ENCODE measurements around the gene OR2T10. TPM values are rescaled to one million over a fixed set of nuclear protein-coding genes. Genes with fewer than 3 reads are reported as not detected.
"Not testable (repeated sequence)": the region's sequence is repeated elsewhere in the genome, so short reads cannot be mapped to it uniquely, and the experiment has no call there.

The OR2T10 gene
- total RNA-seq, 2 donors from 2014 or later, result not detected

DNA sequence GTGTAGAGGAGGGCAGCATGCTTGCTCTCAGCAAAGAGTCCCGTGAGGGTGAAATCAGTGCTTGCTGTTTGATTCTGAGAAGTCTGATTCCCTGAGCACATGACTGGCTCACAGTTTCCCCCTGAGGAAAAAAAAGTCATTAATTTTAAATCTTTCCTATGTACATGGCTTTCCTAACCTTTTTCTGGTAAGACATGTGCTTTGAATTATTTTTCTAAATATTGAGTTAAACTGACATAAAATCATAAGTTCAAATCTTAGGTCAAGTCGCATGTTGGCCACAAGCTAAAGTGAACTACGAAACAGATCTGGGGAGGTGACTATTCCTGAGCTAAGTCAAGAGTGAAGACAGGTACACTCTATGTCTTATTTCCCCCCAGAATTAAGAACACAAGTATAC lies 22.8 kb downstream of the OR2T10 start, which contains the start of gene OR2T34:
Gene OR2T34, minus strand, starts transcription at position 101 of the 400 bp plus-strand sequence. Its CDS starts 0 bp downstream, at position 101.
- not testable (repeated sequence) for H3K27me3 Mint-ChIP-seq; DNase-seq (ENCODE audit: low spot score); H3K36me3 Mint-ChIP-seq; H3K27ac Mint-ChIP-seq; H3K9me3 Mint-ChIP-seq; ATAC-seq; H3K4me3 Mint-ChIP-seq; H3K4me1 Mint-ChIP-seq (ENCODE audit: low read depth in 2 of 2)

DNA sequence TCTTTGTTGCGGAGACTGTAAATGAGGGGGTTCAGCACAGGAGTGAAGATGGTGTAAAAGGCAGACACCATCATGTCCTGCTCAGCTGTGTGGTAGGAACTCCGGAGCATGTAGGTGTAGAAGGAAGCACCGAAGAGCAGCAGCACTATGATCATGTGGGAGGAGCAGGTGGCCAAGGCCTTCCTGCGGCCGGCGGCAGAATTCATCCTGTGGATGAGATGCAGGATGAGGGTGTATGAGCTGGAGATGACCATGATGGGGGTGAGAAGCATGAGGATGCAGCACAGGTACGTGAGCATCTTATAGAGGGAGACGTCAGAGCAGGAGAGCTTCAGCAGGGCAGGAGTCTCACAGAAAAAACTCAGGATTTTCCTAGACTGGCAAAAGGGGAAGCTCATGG lies 23.6 kb downstream of the OR2T10 start:
- not testable (repeated sequence) for DNase-seq (ENCODE audit: low spot score); H3K4me3 Mint-ChIP-seq; H3K36me3 Mint-ChIP-seq; H3K27me3 Mint-ChIP-seq; H3K27ac Mint-ChIP-seq; H3K9me3 Mint-ChIP-seq; ATAC-seq; H3K4me1 Mint-ChIP-seq (ENCODE audit: low read depth in 2 of 2)

DNA sequence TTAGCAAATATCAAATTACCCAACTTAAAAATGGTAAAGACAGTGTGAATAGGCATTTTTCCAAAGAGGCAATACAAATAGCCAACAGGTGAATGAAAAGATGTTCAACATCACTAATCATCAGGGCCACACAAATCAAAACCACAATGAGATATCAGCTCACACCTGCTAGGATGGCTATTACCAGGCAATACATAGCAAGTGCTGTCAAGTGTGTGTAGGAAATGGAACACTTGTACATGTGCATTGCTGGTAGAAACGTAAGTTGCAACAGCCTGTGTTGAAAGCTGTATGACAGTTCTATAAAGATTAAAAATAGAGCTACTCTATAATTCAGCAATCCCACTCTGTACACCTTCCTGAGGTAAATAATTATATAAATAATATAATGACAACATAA lies 25.5 kb downstream of the OR2T10 start:
- not testable (repeated sequence) for DNase-seq (ENCODE audit: low spot score); H3K27ac Mint-ChIP-seq; H3K4me1 Mint-ChIP-seq (ENCODE audit: low read depth in 2 of 2); H3K9me3 Mint-ChIP-seq; H3K4me3 Mint-ChIP-seq; ATAC-seq; H3K27me3 Mint-ChIP-seq; H3K36me3 Mint-ChIP-seq

DNA sequence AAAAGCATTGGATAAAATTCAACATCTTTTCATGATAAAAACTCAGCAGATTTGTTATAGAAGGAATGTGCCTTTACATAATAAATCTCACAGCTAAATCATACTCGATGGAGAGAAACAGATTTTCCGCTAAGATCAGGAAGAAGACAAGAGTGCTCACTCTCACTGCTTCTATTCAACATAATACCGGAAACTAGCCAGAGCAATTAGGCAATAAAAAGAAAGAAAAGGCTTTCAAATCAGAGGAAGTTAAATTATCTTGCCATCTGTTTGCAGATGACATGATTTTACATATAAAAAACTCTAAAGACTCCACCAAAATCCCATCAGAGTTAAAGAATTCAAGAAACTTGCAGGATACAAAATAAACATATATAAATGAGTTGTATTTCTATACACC lies 26.7 kb downstream of the OR2T10 start:
- DNase-seq (ENCODE audit: low spot score); H3K4me1 Mint-ChIP-seq (ENCODE audit: low read depth in 2 of 2); H3K27me3 Mint-ChIP-seq; H3K4me3 Mint-ChIP-seq; H3K9me3 Mint-ChIP-seq; H3K36me3 Mint-ChIP-seq; H3K27ac Mint-ChIP-seq; ATAC-seq: not testable (repeated sequence)

DNA sequence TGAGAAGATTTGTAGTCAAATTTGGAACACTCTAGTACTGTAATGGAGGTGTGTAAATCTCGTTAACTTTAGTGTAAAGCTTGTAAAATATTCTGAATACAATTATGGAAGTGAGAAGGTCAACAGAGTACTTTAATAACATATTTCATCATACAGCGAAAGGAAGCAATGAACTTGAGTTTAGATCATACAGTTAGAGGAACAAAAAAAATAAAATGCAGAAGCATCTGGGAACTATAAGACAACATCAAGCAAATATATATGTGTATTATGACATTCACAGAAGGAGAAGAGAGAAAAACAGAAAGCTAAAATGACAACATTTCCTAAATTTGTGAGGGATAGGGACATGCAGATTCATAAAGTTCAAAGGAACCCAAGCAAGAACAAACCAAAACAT lies 28.5 kb downstream of the OR2T10 start:
- H3K36me3 Mint-ChIP-seq; H3K9me3 Mint-ChIP-seq; DNase-seq (ENCODE audit: low spot score); H3K4me1 Mint-ChIP-seq (ENCODE audit: low read depth in 2 of 2); H3K27me3 Mint-ChIP-seq; H3K27ac Mint-ChIP-seq; ATAC-seq; H3K4me3 Mint-ChIP-seq: not testable (repeated sequence)

DNA sequence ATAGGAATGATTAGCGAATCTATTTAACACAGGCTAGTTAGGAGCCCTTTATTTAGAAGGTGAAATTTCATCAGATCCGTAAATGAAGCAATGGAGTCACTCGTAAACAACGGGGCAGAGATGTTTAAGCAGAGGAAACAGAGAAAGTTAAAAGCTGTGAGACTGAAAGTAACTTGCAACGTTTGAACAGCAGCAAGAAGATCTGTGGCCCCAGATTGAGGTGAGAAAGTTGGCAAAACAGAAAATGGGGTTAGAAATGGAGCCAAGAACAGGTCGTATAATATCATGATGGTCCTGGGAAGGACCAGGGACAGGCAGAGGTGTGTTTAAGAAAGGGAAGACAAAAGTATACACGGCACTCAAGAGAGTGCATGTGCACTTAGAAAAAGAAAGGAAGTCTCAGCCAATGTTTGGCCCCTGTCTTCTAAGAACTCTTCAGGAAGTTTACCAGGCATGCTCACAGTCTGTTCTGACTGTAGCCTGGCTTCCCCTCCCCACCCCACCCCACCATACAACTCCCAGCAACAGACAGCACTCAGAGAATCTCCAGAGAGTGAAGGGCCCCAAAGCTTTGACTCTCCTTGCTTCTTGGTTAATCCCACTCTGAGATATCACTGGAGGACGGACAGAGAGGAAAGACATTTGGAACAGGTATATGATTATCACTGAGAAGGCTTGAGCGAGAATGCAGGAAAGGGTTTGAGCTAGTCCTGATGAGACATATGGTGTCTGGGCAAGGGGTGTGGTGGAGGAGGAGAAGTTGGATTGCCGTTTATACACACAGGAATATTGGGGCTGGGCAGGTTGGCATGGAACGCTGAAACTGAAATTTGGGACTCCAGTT lies 31.7 kb downstream of the OR2T10 start:
- Mint-ChIP-seq H3K4me3 (peak overlapping the region; percentile 76), H3K27ac (peak overlapping the region; percentile 19 to 47)
- not testable (repeated sequence) for DNase-seq (ENCODE audit: low spot score); H3K36me3 Mint-ChIP-seq; H3K9me3 Mint-ChIP-seq; H3K4me1 Mint-ChIP-seq (ENCODE audit: low read depth in 2 of 2); H3K27me3 Mint-ChIP-seq
- ATAC-seq, result peak in 1 of 2 donors; percentile 82

DNA sequence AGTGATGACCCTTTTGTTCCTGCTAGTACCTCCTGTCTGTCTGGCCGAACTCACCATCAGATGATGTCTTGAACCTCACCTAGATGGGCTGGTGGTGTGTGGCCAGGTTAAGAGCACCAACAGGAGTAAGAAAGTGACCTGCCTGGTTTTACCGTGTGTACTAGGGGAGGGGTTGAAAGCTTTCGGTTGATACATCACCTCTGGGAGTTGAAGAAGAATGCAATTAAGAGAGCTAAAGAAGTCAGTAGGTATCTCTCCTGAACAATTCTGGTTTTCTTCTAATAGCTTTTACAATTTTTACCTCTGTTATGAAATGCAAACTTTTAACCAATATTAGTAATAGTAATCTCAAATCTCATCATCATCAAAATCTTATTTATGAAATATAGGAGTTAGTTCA lies 34.8 kb downstream of the OR2T10 start, which contains the start of gene OR2T29:
Gene OR2T29, minus strand, starts transcription at position 101 of the 400 bp plus-strand sequence. CDS start 3,281 bp downstream, outside the sequence.
- H3K27me3 Mint-ChIP-seq; H3K9me3 Mint-ChIP-seq; H3K36me3 Mint-ChIP-seq; H3K4me1 Mint-ChIP-seq (ENCODE audit: low read depth in 2 of 2); H3K4me3 Mint-ChIP-seq; ATAC-seq; H3K27ac Mint-ChIP-seq; DNase-seq (ENCODE audit: low spot score): not testable (repeated sequence)

DNA sequence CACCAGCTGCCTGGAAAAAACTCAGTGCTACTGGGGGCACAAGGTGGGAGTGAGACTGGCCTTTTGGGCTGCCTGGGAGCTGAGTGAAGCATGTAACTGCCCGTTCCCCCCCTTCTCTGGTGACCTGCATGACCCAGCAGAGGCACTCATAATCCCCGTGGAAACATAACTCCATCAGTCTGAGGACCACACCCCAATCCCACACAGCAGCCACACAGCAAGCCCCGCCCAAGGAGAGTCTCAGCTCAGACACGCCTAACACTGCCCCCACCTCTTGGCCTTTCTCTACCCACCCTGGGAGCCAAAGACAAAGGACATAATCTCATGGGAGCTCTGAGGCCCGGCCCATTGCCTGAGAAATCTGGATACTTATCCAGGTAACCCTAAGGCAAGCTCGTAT lies 46.5 kb downstream of the OR2T10 start:
- H3K27ac Mint-ChIP-seq; DNase-seq (ENCODE audit: low spot score); H3K36me3 Mint-ChIP-seq; H3K4me1 Mint-ChIP-seq (ENCODE audit: low read depth in 2 of 2); H3K4me3 Mint-ChIP-seq; H3K27me3 Mint-ChIP-seq; H3K9me3 Mint-ChIP-seq: not testable (repeated sequence)
- ATAC-seq, result peak in 1 of 2 donors; percentile 32

DNA sequence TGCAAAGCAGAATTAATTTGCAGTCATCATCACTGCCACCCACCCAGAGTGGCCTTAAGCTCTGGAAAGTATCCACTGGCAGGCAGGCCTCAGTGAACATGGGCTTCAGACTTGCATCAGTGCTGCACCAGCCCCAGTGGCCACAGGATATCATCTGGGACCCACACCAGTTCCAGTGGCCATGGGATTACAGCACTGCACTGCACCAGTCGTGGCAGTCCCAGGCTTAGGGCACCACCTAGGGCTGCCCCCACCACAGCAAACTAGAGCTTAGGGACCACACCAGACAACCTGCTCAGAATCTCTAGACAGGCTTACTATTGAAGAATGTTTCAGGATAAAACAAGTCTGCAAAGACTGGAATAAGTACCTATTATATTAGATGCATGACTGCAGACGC lies 50.1 kb downstream of the OR2T10 start:
- H3K27ac Mint-ChIP-seq; H3K36me3 Mint-ChIP-seq; H3K4me1 Mint-ChIP-seq (ENCODE audit: low read depth in 2 of 2); H3K9me3 Mint-ChIP-seq; H3K27me3 Mint-ChIP-seq; DNase-seq (ENCODE audit: low spot score); H3K4me3 Mint-ChIP-seq; ATAC-seq: not testable (repeated sequence)

Other genes with a start within 250 kb of the OR2T10 start
- gene OR14C36, start 248.9 kb downstream of the OR2T10 start, total RNA-seq, result not detected
- gene OR2T4, start 236.0 kb downstream of the OR2T10 start, total RNA-seq, result not detected
- gene OR2T6, start 222.0 kb downstream of the OR2T10 start, total RNA-seq, result not detected
- gene OR2T1, start 194.7 kb downstream of the OR2T10 start, total RNA-seq, result not detected
- gene OR2T2, start 152.1 kb downstream of the OR2T10 start, total RNA-seq, result not detected
- under 1 TPM in 1 of 2 donors, not detected in 1; 0.47 TPM for gene OR2T3, start 124.3 kb downstream of the OR2T10 start, total RNA-seq
- gene OR2T5, start 109.1 kb downstream of the OR2T10 start, total RNA-seq, result not detected
- gene OR2G6, start 89.6 kb downstream of the OR2T10 start, total RNA-seq, result not detected
- gene OR2T29, start 34.9 kb downstream of the OR2T10 start, total RNA-seq, result not detected
- gene OR2T34, start 22.9 kb downstream of the OR2T10 start, total RNA-seq, result not detected
- not detected for gene OR2T11, start 37.4 kb upstream of the OR2T10 start, total RNA-seq
- not detected for gene OR2T35, start 47.6 kb upstream of the OR2T10 start, total RNA-seq
- not detected for gene OR2T27, start 57.8 kb upstream of the OR2T10 start, total RNA-seq
- gene OR14I1, start 105.1 kb upstream of the OR2T10 start, total RNA-seq, result not detected
- gene LYPD8, start 158.1 kb upstream of the OR2T10 start, total RNA-seq, result not detected
- gene SH3BP5L, start 228.2 kb upstream of the OR2T10 start, total RNA-seq, result 10 to 100 TPM; 18.3 to 23.8 TPM
- gene ZNF672, start 240.5 kb upstream of the OR2T10 start, total RNA-seq, result 10 to 100 TPM; 41.2 to 59.7 TPM